K562 (cell line): ENCODE measurements around the gene USP49. TPM values are rescaled to one million over a fixed set of nuclear protein-coding genes. Genes with fewer than 3 reads are reported as not detected.

Experiments
- DPF2 ChIP-seq: fragments of 450-650 bp; IDR thresholded peaks from 2 replicates; pipeline ENCODE4 v1.6.1; 2016
- EP400 ChIP-seq: fragments of 450-650 bp; IDR thresholded peaks from 2 replicates; pipeline ENCODE4 v1.6.1; 2017; ENCODE audit warnings: antibody characterized with exemption, mild to moderate bottlenecking, moderate library complexity
- ILF3 ChIP-seq: fragments of 450-650 bp; IDR thresholded peaks from 2 replicates; pipeline ENCODE4 v1.6.1; 2018; ENCODE audit warnings: antibody characterized with exemption, mild to moderate bottlenecking, moderate library complexity, borderline replicate concordance
- MCM5 ChIP-seq: fragments of 450-650 bp; IDR thresholded peaks from 2 replicates; pipeline ENCODE4 v1.6.1; 2016; ENCODE audit warnings: low read depth
- MTA3 ChIP-seq: fragments of 450-650 bp; formaldehyde crosslinking; IDR thresholded peaks from 2 replicates; pipeline ENCODE4 v1.6.1; 2017; ENCODE audit warnings: mild to moderate bottlenecking, borderline replicate concordance
- SAFB2 ChIP-seq: fragments of 200-400 bp; formaldehyde crosslinking; IDR thresholded peaks from 2 replicates; pipeline ENCODE4 v1.6.1; 2018; ENCODE audit warnings: borderline replicate concordance, low read length, low read depth, moderate library complexity; ENCODE audit not compliant: severe bottlenecking
- SREBF1 ChIP-seq: fragments of 150-350 bp; IDR thresholded peaks from 2 replicates; pipeline ENCODE4 v1.6.1; 2014; ENCODE audit warnings: antibody characterized with exemption, low read depth, low read length, borderline replicate concordance
- TFAM ChIP-seq: fragments of 250-450 bp; sonication (Bioruptor Pico); conservative IDR thresholded peaks from 2 replicates; pipeline ENCODE4 v1.5.0; 2021; ENCODE audit warnings: mild to moderate bottlenecking, moderate library complexity
- ZNF318 ChIP-seq, 2 experiments: fragments of 450-650 bp; IDR thresholded peaks; 2 replicates each; pipeline ENCODE4 v1.6.1; 2016; ENCODE audit warnings: mild to moderate bottlenecking in 2 of 2, borderline replicate concordance in 1 of 2, low read depth in 1 of 2, moderate library complexity in 1 of 2
- polyA plus RNA-seq, 8 experiments: library from polyadenylated mRNA; depleted of rRNA in 4 of 8; stranded (reverse) in 5 of 8; unstranded in 3 of 8; fragments of >200 nt; fragmentation: Nextera tagmentation in 2 of 8; fragmentation: Illumina TruSeq in 1 of 8; extraction: Ambion mirVana in 2 of 8; extraction: Trizol in 1 of 8; gene quantifications; 2 replicates each; pipeline versions ENCODE4 v1.2.1 to v1.2.3, GENCODE V29; 2011 to 2014; ENCODE audit warnings: inconsistent platforms in 1 of 8, missing spikeins in 1 of 8
- total RNA-seq, 7 experiments: library from RNA; depleted of rRNA in 6 of 7; stranded (reverse); fragments of >200 nt in 6 of 7; fragmentation: Illumina TruSeq in 2 of 7; extraction: Trizol in 2 of 7; gene quantifications; 2 replicates each; pipeline versions ENCODE4 v1.2.1 to v1.2.3, GENCODE V29; 2011 to 2021; ENCODE audit warnings: low replicate concordance in 1 of 7
- TF ChIP-seq, protein P1 (sequence below), 2 experiments: fragments of 450-650 bp in 1 of 2; sonication (generic) in 1 of 2; formaldehyde crosslinking in 1 of 2; IDR thresholded peaks in 1 of 2; conservative IDR thresholded peaks in 1 of 2; 2 replicates each; pipeline versions ENCODE4 v1.6.1 to v1.8.1; 2016 to 2023; ENCODE audit warnings: mild to moderate bottlenecking in 2 of 2, moderate library complexity in 2 of 2, inconsistent platforms in 1 of 2, missing genetic modification reagents in 1 of 2

USP49 gene
- total and polyA plus RNA-seq, 9 of the 15 experiments (the other 6 are each of a cell fraction or from before 2014, with no cell fraction given): 1.0 to 9.9 (median 6.5) TPM

DNA sequence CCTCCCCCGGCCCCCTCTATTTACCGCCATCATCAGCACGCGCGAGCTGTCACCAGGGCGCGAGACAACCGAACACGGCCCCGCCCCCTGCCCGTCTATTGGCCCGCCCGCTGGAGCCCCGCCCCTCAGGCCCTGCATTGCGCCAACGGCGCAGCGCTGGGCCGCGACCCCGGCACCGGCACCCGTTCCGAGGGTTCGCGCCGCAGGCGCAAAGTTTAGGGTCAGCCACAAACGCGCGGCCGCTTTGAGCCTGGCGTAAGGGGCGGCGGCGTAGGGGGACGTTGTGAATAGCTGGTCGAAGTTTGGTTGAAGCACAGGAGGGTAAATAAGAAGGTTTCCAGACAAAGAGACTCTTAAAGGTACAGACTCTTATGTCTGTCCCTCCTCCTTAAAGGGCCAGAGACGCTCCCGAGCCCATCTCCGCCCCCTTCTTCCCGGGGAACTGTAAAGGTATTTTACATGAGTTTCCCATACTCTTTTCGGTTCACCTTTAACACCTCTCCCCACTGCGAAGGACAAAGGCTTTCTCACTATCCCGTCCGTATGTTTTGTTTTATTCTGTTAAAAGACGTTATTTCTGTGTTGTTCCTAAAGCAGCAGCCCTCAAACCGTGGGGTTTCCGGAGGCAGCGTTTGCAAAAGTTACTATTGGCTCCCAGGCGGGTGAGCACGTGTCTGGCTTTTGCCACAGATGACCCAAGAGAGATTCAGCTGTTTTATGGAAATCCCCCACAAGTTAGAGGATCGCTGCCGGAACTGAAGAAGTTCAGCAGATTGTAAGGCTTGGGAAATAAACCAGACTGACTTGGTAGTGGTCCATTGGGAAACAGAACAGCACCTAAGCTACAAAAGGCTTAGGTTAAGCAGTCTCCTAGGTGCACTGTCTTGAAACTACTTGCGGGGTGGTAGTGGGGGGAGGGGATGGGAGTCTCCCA, at the start of gene USP49 (continued):
- TF ChIP-seq ZNF318 (IDR thresholded peaks at IDR 0.05; ENCODE audit: borderline replicate concordance in 1 of 2, low read depth in 1 of 2): peak in 1 of 2 experiments; percentile 84; a peak in 2 of 4 replicates
- TF ChIP-seq EP400: peak; percentile 86
- TF ChIP-seq DPF2: peak; percentile 74
- TF ChIP-seq MTA3: 0 out of 2 replicates have a peak, but pooled peaks have one; percentile 51
- no peak for TF ChIP-seq SREBF1
- TF ChIP-seq, protein P1, sequence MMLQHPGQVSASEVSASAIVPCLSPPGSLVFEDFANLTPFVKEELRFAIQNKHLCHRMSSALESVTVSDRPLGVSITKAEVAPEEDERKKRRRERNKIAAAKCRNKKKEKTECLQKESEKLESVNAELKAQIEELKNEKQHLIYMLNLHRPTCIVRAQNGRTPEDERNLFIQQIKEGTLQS (IDR thresholded peaks at IDR 0.05): peak; percentile 55; the same call in 1 of the 2 replicates
- TF ChIP-seq, protein P1 (CRISPR knock-in tag; conservative IDR thresholded peaks at IDR 0.05): no peak
- TF ChIP-seq TFAM (CRISPR knock-in tag): no peak
- TF ChIP-seq ILF3: no peak
- no peak for TF ChIP-seq MCM5
- TF ChIP-seq SAFB2: no peak
